ENCODE measurements around the gene S100B.

DNA sequence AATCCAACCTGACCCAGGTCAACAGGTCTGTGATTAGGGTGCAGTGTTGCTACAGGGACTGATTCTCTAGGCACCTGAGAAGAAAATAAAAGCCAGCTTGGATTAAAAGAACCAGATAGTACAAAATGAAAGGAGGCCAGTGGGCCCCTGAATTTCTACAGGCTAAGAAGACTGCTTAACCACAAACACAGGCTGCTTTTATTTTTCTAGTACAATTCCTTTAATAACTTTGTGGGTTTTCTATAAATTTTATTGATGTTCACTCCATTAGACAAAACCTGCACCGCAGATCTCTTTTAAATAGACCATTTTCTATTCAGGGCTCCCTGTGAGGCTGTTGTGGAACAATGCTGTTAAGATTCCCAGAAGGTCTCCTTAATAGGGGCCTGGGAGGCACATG lies 20.9 kb upstream of the S100B start:
- TF ChIP-seq EP300 (IDR thresholded peaks at IDR 0.05): no peak
- TF ChIP-seq, protein P1, sequence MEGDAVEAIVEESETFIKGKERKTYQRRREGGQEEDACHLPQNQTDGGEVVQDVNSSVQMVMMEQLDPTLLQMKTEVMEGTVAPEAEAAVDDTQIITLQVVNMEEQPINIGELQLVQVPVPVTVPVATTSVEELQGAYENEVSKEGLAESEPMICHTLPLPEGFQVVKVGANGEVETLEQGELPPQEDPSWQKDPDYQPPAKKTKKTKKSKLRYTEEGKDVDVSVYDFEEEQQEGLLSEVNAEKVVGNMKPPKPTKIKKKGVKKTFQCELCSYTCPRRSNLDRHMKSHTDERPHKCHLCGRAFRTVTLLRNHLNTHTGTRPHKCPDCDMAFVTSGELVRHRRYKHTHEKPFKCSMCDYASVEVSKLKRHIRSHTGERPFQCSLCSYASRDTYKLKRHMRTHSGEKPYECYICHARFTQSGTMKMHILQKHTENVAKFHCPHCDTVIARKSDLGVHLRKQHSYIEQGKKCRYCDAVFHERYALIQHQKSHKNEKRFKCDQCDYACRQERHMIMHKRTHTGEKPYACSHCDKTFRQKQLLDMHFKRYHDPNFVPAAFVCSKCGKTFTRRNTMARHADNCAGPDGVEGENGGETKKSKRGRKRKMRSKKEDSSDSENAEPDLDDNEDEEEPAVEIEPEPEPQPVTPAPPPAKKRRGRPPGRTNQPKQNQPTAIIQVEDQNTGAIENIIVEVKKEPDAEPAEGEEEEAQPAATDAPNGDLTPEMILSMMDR (IDR thresholded peaks at IDR 0.05): no peak
